Fibroblast of the aortic adventitia (primary cell): ENCODE data around the gene RBM45. TPM values are rescaled to one million over a fixed set of nuclear protein-coding genes. Genes with fewer than 3 reads are reported as not detected.
A peak's percentile ranks its signal among the peaks of the same experiment; 100 is the strongest.

Source experiments
- DNase-seq: peaks from one replicate; pipeline ENCODE4 v3.0.0-alpha.2; 2010; ENCODE audit warnings: low read depth
- H3K4me3 ChIP-seq: 2 replicates; pipeline ENCODE4 v1.5.1; 2011; ENCODE audit warnings: low read depth, mild to moderate bottlenecking, control low read depth, low read length, moderate library complexity
- total RNA-seq: library from RNA; depleted of rRNA; stranded (reverse); fragments of >200 nt; gene quantifications from 2 replicates; pipeline ENCODE4 v1.2.3, GENCODE V29; 2012; ENCODE audit warnings: low replicate concordance
- TF ChIP-seq, protein P1 (sequence below): IDR thresholded peaks from 2 replicates; pipeline ENCODE4 v1.5.1; 2011; ENCODE audit warnings: mild to moderate bottlenecking, low read length, control low read depth, inconsistent platforms; ENCODE audit not compliant: insufficient read depth

The RBM45 gene
- total RNA-seq, 1 donor, result 19.5 TPM

GRCh38 chr2:178157574-178157973, 45.3 kb downstream of the RBM45 start:
- no peak overlapping the region for H3K4me3 ChIP-seq
- TF ChIP-seq, protein P1, sequence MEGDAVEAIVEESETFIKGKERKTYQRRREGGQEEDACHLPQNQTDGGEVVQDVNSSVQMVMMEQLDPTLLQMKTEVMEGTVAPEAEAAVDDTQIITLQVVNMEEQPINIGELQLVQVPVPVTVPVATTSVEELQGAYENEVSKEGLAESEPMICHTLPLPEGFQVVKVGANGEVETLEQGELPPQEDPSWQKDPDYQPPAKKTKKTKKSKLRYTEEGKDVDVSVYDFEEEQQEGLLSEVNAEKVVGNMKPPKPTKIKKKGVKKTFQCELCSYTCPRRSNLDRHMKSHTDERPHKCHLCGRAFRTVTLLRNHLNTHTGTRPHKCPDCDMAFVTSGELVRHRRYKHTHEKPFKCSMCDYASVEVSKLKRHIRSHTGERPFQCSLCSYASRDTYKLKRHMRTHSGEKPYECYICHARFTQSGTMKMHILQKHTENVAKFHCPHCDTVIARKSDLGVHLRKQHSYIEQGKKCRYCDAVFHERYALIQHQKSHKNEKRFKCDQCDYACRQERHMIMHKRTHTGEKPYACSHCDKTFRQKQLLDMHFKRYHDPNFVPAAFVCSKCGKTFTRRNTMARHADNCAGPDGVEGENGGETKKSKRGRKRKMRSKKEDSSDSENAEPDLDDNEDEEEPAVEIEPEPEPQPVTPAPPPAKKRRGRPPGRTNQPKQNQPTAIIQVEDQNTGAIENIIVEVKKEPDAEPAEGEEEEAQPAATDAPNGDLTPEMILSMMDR, result no peak
- no peak for DNase-seq

GRCh38 chr2:178159966-178160365, 47.7 kb downstream of the RBM45 start:
- H3K4me3 ChIP-seq, result no peak overlapping the region
- no peak for DNase-seq
- TF ChIP-seq, protein P1, result no peak

- DNase-seq, result no peak
- TF ChIP-seq, protein P1, result no peak
Measured at GRCh38 chr2:178160601-178161000, 48.4 kb downstream of the RBM45 start.

GRCh38 chr2:178163395-178163794, 51.2 kb downstream of the RBM45 start:
- no peak overlapping the region for H3K4me3 ChIP-seq
- TF ChIP-seq, protein P1, result no peak
- DNase-seq, result no peak

More at GRCh38 chr2:178160601-178161000, 48.4 kb downstream of the RBM45 start:
- no peak overlapping the region for H3K4me3 ChIP-seq

DNA sequence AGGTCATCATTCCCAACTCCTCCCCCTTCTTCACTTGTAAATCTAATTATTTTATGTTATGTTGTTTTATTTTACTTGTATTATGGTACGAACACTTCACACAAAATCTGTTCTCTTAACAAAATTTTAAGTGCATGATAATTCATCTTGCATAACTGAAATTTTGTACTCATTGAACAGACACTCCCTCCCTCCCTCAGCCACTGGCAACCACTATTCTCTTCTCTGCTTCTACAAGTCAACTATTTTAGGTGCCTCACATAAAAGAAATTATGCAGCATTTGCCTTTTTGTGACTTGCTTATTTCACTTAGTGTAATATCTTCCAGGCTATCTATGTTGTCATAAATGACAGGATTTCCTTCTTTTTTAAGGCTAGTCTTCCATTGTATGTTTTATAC, 51.7 kb downstream of the RBM45 start:
- no peak overlapping the region for H3K4me3 ChIP-seq
- TF ChIP-seq, protein P1, result no peak
- no peak for DNase-seq

DNA sequence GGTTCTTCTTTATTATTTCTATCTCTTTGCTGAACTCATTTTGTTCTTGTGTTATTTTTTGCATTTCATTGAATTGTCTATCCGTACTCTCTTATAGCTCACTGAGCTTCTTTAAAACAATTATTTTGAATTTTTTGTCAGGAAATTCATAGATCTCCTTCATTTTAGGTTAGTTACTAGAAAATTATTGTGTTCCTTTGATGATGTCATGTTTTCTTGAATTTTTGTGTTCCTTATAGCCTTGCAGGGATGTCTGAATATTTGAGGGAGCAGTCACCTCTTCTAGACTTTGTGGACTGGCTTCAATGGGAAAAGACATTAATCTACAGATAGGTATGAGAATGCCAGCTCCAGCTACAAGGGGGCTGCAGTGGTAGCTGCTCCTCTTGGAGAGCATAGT, 61.4 kb downstream of the RBM45 start:
- DNase-seq, result no peak
- H3K4me3 ChIP-seq, result no peak overlapping the region
- TF ChIP-seq, protein P1, result no peak

GRCh38 chr2:178177066-178177679, 64.9 kb downstream of the RBM45 start:
- H3K4me3 ChIP-seq, result no peak overlapping the region
- DNase-seq, result peak; percentile 44
- TF ChIP-seq, protein P1, result no peak
